Measurements from ENCODE around the gene USF3.
"Not testable (repeated sequence)": the region's sequence is repeated elsewhere in the genome, so short reads cannot be mapped to it uniquely, and the experiment has no call there.

The USF3 gene

GRCh38 chr3:113648524-113648923 lies 47.9 kb downstream of the USF3 start:
- no peak overlapping the region for H3K27ac ChIP-seq
- no peak for TF ChIP-seq CTCF (IDR thresholded peaks at IDR 0.05)

GRCh38 chr3:113643583-113643982 lies 52.9 kb downstream of the USF3 start:
- Histone ChIP-seq H2AFZ (no peak overlapping the region), H3K4me1 (no peaks in the 10 kb centered on the region), H3K4me2 (ENCODE audit: low read length) (no peak overlapping the region), H3K9ac (no peak overlapping the region), H3K27me3 (ENCODE audit: control insufficient read depth, insufficient read depth, low read length) (no peaks in the 10 kb centered on the region), H3K4me3 (ENCODE audit: low read depth, low read length) (no peak overlapping the region), H3K79me2 (no peaks in the 10 kb centered on the region), H3K9me3 (ENCODE audit: control insufficient read depth, low read length) (no peaks in the 10 kb centered on the region), H3K27ac (no peak overlapping the region), H3K36me3 (ENCODE audit: control insufficient read depth, insufficient read depth, low read length) (no peaks in the 10 kb centered on the region)
- TF ChIP-seq CTCF (IDR thresholded peaks at IDR 0.05), result no peak

More at GRCh38 chr3:113648524-113648923, 47.9 kb downstream of the USF3 start:
- Histone ChIP-seq H3K79me2 (no peaks in the 10 kb centered on the region), H3K4me2 (ENCODE audit: low read length) (no peak overlapping the region), H3K27me3 (ENCODE audit: control insufficient read depth, insufficient read depth, low read length) (no peaks in the 10 kb centered on the region), H3K4me3 (ENCODE audit: low read depth, low read length) (no peak overlapping the region), H3K9ac (no peak overlapping the region), H3K4me1 (no peaks in the 10 kb centered on the region), H2AFZ (no peak overlapping the region), H3K36me3 (ENCODE audit: control insufficient read depth, insufficient read depth, low read length) (no peaks in the 10 kb centered on the region), H3K9me3 (ENCODE audit: control insufficient read depth, low read length) (no peaks in the 10 kb centered on the region)

GRCh38 chr3:113638910-113639309 lies 57.5 kb downstream of the USF3 start:
- Histone ChIP-seq H3K9me3 (ENCODE audit: control insufficient read depth, low read length) (no peaks in the 10 kb centered on the region), H3K27me3 (ENCODE audit: control insufficient read depth, insufficient read depth, low read length) (no peaks in the 10 kb centered on the region), H2AFZ (no peak overlapping the region), H3K27ac (no peak overlapping the region), H3K36me3 (ENCODE audit: control insufficient read depth, insufficient read depth, low read length) (no peaks in the 10 kb centered on the region), H3K4me1 (no peaks in the 10 kb centered on the region), H3K9ac (no peak overlapping the region), H3K4me3 (ENCODE audit: low read depth, low read length) (no peak overlapping the region), H3K79me2 (no peaks in the 10 kb centered on the region), H3K4me2 (ENCODE audit: low read length) (no peak overlapping the region)
- no peak for TF ChIP-seq CTCF (IDR thresholded peaks at IDR 0.05)

GRCh38 chr3:113637756-113638155 lies 58.7 kb downstream of the USF3 start:
- Histone ChIP-seq H2AFZ (no peak overlapping the region), H3K36me3 (ENCODE audit: control insufficient read depth, insufficient read depth, low read length) (no peaks in the 10 kb centered on the region), H3K27ac (no peak overlapping the region), H3K27me3 (ENCODE audit: control insufficient read depth, insufficient read depth, low read length) (no peaks in the 10 kb centered on the region), H3K4me3 (ENCODE audit: low read depth, low read length) (no peak overlapping the region), H3K9me3 (ENCODE audit: control insufficient read depth, low read length) (no peaks in the 10 kb centered on the region), H3K79me2 (no peaks in the 10 kb centered on the region), H3K9ac (no peak overlapping the region), H3K4me2 (ENCODE audit: low read length) (no peak overlapping the region), H3K4me1 (no peaks in the 10 kb centered on the region)
- no peak for TF ChIP-seq CTCF (IDR thresholded peaks at IDR 0.05)

GRCh38 chr3:113636034-113636433 lies 60.4 kb downstream of the USF3 start:
- H3K36me3 ChIP-seq (ENCODE audit: control insufficient read depth, insufficient read depth, low read length); H3K79me2 ChIP-seq; H3K9ac ChIP-seq; H3K27me3 ChIP-seq (ENCODE audit: control insufficient read depth, insufficient read depth, low read length); H3K27ac ChIP-seq; H2AFZ ChIP-seq; H3K4me3 ChIP-seq (ENCODE audit: low read depth, low read length); H3K4me2 ChIP-seq (ENCODE audit: low read length); H3K4me1 ChIP-seq; H3K9me3 ChIP-seq (ENCODE audit: control insufficient read depth, low read length): not testable (repeated sequence)
